Caco-2 (cell line): ENCODE measurements around the gene ZNF648. TPM values are rescaled to one million over a fixed set of nuclear protein-coding genes. Genes with fewer than 3 reads are reported as not detected.
A peak's percentile ranks its signal among the peaks of the same experiment; 100 is the strongest.

Experiments
- BruUV-seq: library from RNA; stranded (reverse); fragments of 400-500 nt; replicated peaks from 2 replicates; lab custom pipeline; 2021; lab: Mats Ljungman, UMichigan
- CTCF ChIA-PET: fragments of 300-600 bp; sonication (Branson Sonifier 250); formaldehyde crosslinking; loops from one replicate; lab custom pipeline; 2022; ENCODE audit warnings: antibody characterized with exemption; lab: Charles Lee
- POLR2A ChIA-PET: fragments of 300-600 bp; sonication (Branson Sonifier 250); formaldehyde crosslinking; loops from one replicate; lab custom pipeline; 2022; ENCODE audit warnings: antibody characterized with exemption; lab: Charles Lee
- DNase-seq, 2 experiments: peaks; one replicate each; pipeline versions ENCODE4 v3.0.0 to v3.0.0-alpha.2; 2020 to 2022
- H3K27me3 ChIP-seq: replicated peaks from 2 replicates; pipeline ENCODE4 v1.6.0; 2011; ENCODE audit warnings: low read length; ENCODE audit not compliant: control insufficient read depth, insufficient read depth
- H3K36me3 ChIP-seq: 2 replicates; pipeline ENCODE4 v1.5.1; 2011; ENCODE audit warnings: low read length; ENCODE audit not compliant: control insufficient read depth, insufficient read depth
- H3K4me1 ChIP-seq: fragments of 250-450 bp; sonication (Bioruptor Pico); 2 replicates; pipeline ENCODE4 v1.5.1; 2020; ENCODE audit warnings: mild to moderate bottlenecking
- H3K4me3 ChIP-seq: 2 replicates; pipeline ENCODE4 v1.5.1; 2011; ENCODE audit warnings: low read depth, mild to moderate bottlenecking, control low read depth, low read length
- H3K9me3 ChIP-seq: fragments of 250-450 bp; sonication (Bioruptor Pico); 2 replicates; pipeline ENCODE4 v1.5.1; 2020; ENCODE audit warnings: mild to moderate bottlenecking, moderate library complexity
- H3K27ac Mint-ChIP-seq: one replicate; pipeline ENCODE4 v1.8.0; 2022; ENCODE audit warnings: mixed read lengths; ENCODE audit not compliant: unreplicated experiment
- H3K27me3 Mint-ChIP-seq: one replicate; pipeline ENCODE4 v1.8.0; 2022; ENCODE audit warnings: mixed read lengths; ENCODE audit not compliant: insufficient read depth, unreplicated experiment
- H3K36me3 Mint-ChIP-seq: one replicate; pipeline ENCODE4 v1.8.0; 2022; ENCODE audit warnings: mild to moderate bottlenecking, mixed read lengths; ENCODE audit not compliant: insufficient read depth, unreplicated experiment
- H3K4me1 Mint-ChIP-seq: one replicate; pipeline ENCODE4 v1.8.0; 2022; ENCODE audit warnings: low read depth, mixed read lengths; ENCODE audit not compliant: unreplicated experiment
- H3K4me3 Mint-ChIP-seq: one replicate; pipeline ENCODE4 v1.8.0; 2022; ENCODE audit warnings: mild to moderate bottlenecking, moderate library complexity, mixed read lengths; ENCODE audit not compliant: unreplicated experiment
- H3K9me3 Mint-ChIP-seq: one replicate; pipeline ENCODE4 v1.8.0; 2022; ENCODE audit warnings: mixed read lengths; ENCODE audit not compliant: unreplicated experiment
- CTCF ChIP-seq, 2 experiments: fragments of 200-600 bp in 1 of 2; IDR thresholded peaks; 1 replicate in 1 of 2; 2 replicates in 1 of 2; pipeline versions ENCODE4 v1.5.1 to v1.8.0; 2011 to 2022; ENCODE audit warnings: antibody characterized with exemption in 1 of 2, control low read depth in 1 of 2, inconsistent platforms in 1 of 2, low read depth in 1 of 2, low read length in 1 of 2, mild to moderate bottlenecking in 1 of 2, moderate library complexity in 1 of 2; ENCODE audit not compliant: insufficient read depth in 1 of 2, severe bottlenecking in 1 of 2, unreplicated experiment in 1 of 2
- intact Hi-C: fragments of 100-400 bp; cut with micrococcal nuclease; formaldehyde crosslinking; loops from one replicate; pipeline ENCODE4 v1.10.0; 2022; ENCODE audit not compliant: unreplicated experiment
- total RNA-seq: library from RNA; stranded (reverse); gene quantifications from 2 replicates; pipeline ENCODE4 v1.2.3, GENCODE V29; 2022

Gene ZNF648
- total RNA-seq, 1 experiment from 2014 or later = not detected

- TF ChIP-seq CTCF (IDR thresholded peaks at IDR 0.05; ENCODE audit: insufficient read depth in 1 of 2, low read depth in 1 of 2, low read length in 1 of 2, severe bottlenecking in 1 of 2, unreplicated experiment in 1 of 2) = no peak
- DNase-seq = no peak
- no peaks in the 10 kb centered on the region for H3K9me3 Mint-ChIP-seq
- CTCF ChIA-PET = interaction anchor here (1.6 kb wide), 1 partner anchor 55 kb away, joined by 10 read pairs; no protein-coding TSS in a partner anchor
- peak overlapping the region; percentile 80 for H3K27ac Mint-ChIP-seq
- no TSS peak for BruUV-seq
- Histone ChIP-seq H3K4me1 (peaks cover 35% of the 10 kb centered on the region), H3K9me3 (no peaks in the 10 kb centered on the region), H3K4me3 (no peak overlapping the region), H3K27me3 (no peaks in the 10 kb centered on the region), H3K36me3 (no peaks in the 10 kb centered on the region)
- intact Hi-C loops = no loop called here
- H3K36me3 Mint-ChIP-seq = no peaks in the 10 kb centered on the region
- no peak overlapping the region for H3K4me3 Mint-ChIP-seq
- no peaks in the 10 kb centered on the region for H3K27me3 Mint-ChIP-seq
- H3K4me1 Mint-ChIP-seq = peaks cover 8% of the 10 kb centered on the region
- POLR2A ChIA-PET = no interaction called here
These were observed 24.6 kb upstream of the ZNF648 start for GRCh38 chr1:182086136-182086535.

- Histone ChIP-seq H3K36me3 (no peaks in the 10 kb centered on the region), H3K27me3 (no peaks in the 10 kb centered on the region), H3K4me1 (peaks cover 33% of the 10 kb centered on the region), H3K4me3 (no peak overlapping the region), H3K9me3 (no peaks in the 10 kb centered on the region)
- no peaks in the 10 kb centered on the region for H3K36me3 Mint-ChIP-seq
- POLR2A ChIA-PET = no interaction called here
- intact Hi-C loops = loop anchor here (1.0 to 2.0 kb wide), 6 partner anchors 58 to 697 kb away; no protein-coding TSS in a partner anchor
- BruUV-seq = no TSS peak
- H3K9me3 Mint-ChIP-seq = no peaks in the 10 kb centered on the region
- H3K27me3 Mint-ChIP-seq = no peaks in the 10 kb centered on the region
- no peak for DNase-seq
- CTCF ChIA-PET = interaction anchor here (0.8 to 1.6 kb wide), 3 partner anchors 55 to 306 kb away, joined by 4 to 10 read pairs (median 7); partner anchors contain the start of gene GLUL
- no peak overlapping the region for H3K4me3 Mint-ChIP-seq
- peaks cover 8% of the 10 kb centered on the region for H3K4me1 Mint-ChIP-seq
- peak overlapping the region; percentile 80 for H3K27ac Mint-ChIP-seq
- TF ChIP-seq CTCF (IDR thresholded peaks at IDR 0.05; ENCODE audit: insufficient read depth in 1 of 2, low read depth in 1 of 2, low read length in 1 of 2, severe bottlenecking in 1 of 2, unreplicated experiment in 1 of 2) = no peak
These were observed 24.2 kb upstream of the ZNF648 start for GRCh38 chr1:182085726-182086125.

- no peaks in the 10 kb centered on the region for H3K9me3 Mint-ChIP-seq
- H3K27me3 Mint-ChIP-seq = no peaks in the 10 kb centered on the region
- CTCF ChIA-PET = interaction anchor here (0.6 to 1.6 kb wide), 15 partner anchors 17 to 706 kb away, joined by 3 to 20 read pairs (median 4); partner anchors contain the start of gene GLUL
- peak; percentile 86 to 92 for DNase-seq
- no peaks in the 10 kb centered on the region for H3K36me3 Mint-ChIP-seq
- intact Hi-C loops = loop anchor here (1.0 to 5.0 kb wide), 7 partner anchors 59 to 698 kb away; no protein-coding TSS in a partner anchor
- Histone ChIP-seq H3K4me1 (peaks cover 33% of the 10 kb centered on the region), H3K4me3 (no peak overlapping the region), H3K27me3 (no peaks in the 10 kb centered on the region), H3K36me3 (no peaks in the 10 kb centered on the region), H3K9me3 (no peaks in the 10 kb centered on the region)
- POLR2A ChIA-PET = no interaction called here
- no TSS peak for BruUV-seq
- H3K4me3 Mint-ChIP-seq = no peak overlapping the region
- TF ChIP-seq CTCF (IDR thresholded peaks at IDR 0.05; ENCODE audit: insufficient read depth in 1 of 2, low read depth in 1 of 2, low read length in 1 of 2, severe bottlenecking in 1 of 2, unreplicated experiment in 1 of 2) = peak; percentile 72 to 92
- H3K27ac Mint-ChIP-seq = no peak overlapping the region
- H3K4me1 Mint-ChIP-seq = peaks cover 8% of the 10 kb centered on the region
These were observed 23.2 kb upstream of the ZNF648 start for GRCh38 chr1:182084487-182085316.
